Keratinocyte (primary cell): ENCODE results near the gene HLA-DPA1. TPM values are rescaled to one million over a fixed set of nuclear protein-coding genes. Genes with fewer than 3 reads are reported as not detected.

Source experiments
- DNase-seq: peaks from one replicate; pipeline ENCODE4 v3.0.0-alpha.2; 2011; ENCODE audit warnings: low read depth, missing footprints, low spot score
- FAIRE-seq: peaks from 2 replicates; lab custom pipeline; 2011; peaks lifted over from hg19 to GRCh38; lab: Jason Lieb, UNC
- H2AFZ ChIP-seq: 2 replicates; pipeline ENCODE4 v1.6.0; 2012; ENCODE audit warnings: low read length, control low read depth, inconsistent platforms; ENCODE audit not compliant: control insufficient read depth
- H3K27ac ChIP-seq: 2 replicates; pipeline ENCODE4 v1.5.1; 2011; ENCODE audit warnings: low read length; ENCODE audit not compliant: control insufficient read depth, insufficient read depth
- H3K27me3 ChIP-seq: 3 replicates; pipeline ENCODE4 v1.6.0; 2011; ENCODE audit warnings: low read length; ENCODE audit not compliant: control insufficient read depth, insufficient read depth; ENCODE audit errors: extremely low read depth
- H3K36me3 ChIP-seq, 2 experiments: 2 replicates in 1 of 2; 3 replicates in 1 of 2; pipeline ENCODE4 v1.5.1; 2011; ENCODE audit warnings: low read length in 2 of 2, mild to moderate bottlenecking in 1 of 2; ENCODE audit not compliant: control insufficient read depth in 2 of 2, insufficient read depth in 2 of 2; ENCODE audit errors: extremely low read depth in 1 of 2
- H3K4me1 ChIP-seq: 3 replicates; pipeline ENCODE4 v1.5.1; 2011; ENCODE audit warnings: low read length; ENCODE audit not compliant: control insufficient read depth, insufficient read depth; ENCODE audit errors: extremely low read depth
- H3K4me2 ChIP-seq: 3 replicates; pipeline ENCODE4 v1.6.0; 2011; ENCODE audit warnings: low read depth, low read length; ENCODE audit not compliant: control insufficient read depth, insufficient read depth; ENCODE audit errors: extremely low read depth
- H3K4me3 ChIP-seq, 3 experiments: fragments of 200-600 bp in 1 of 3; sonication (generic) in 1 of 3; 2 replicates in 2 of 3; 3 replicates in 1 of 3; pipeline ENCODE4 v1.5.1; 2011 to 2016; ENCODE audit warnings: low read length in 3 of 3, mild to moderate bottlenecking in 3 of 3, control low read depth in 2 of 3, inconsistent platforms in 1 of 3, low read depth in 1 of 3, mixed read lengths in 1 of 3, mixed run types in 1 of 3, moderate library complexity in 1 of 3; ENCODE audit not compliant: control insufficient read depth in 2 of 3, insufficient read depth in 2 of 3; ENCODE audit errors: extremely low read depth in 1 of 3
- H3K79me2 ChIP-seq: 2 replicates; pipeline ENCODE4 v1.6.0; 2012; ENCODE audit warnings: low read length; ENCODE audit not compliant: control insufficient read depth, insufficient read depth
- H3K9ac ChIP-seq: 3 replicates; pipeline ENCODE4 v1.6.0; 2011; ENCODE audit warnings: low read length; ENCODE audit not compliant: control insufficient read depth, insufficient read depth; ENCODE audit errors: extremely low read depth
- H3K9me1 ChIP-seq: 3 replicates; pipeline ENCODE4 v1.6.0; 2011; ENCODE audit warnings: low read length; ENCODE audit not compliant: control insufficient read depth, insufficient read depth; ENCODE audit errors: extremely low read depth
- H3K9me3 ChIP-seq: 2 replicates; pipeline ENCODE4 v1.5.1; 2012; ENCODE audit warnings: low read depth, low read length; ENCODE audit not compliant: control insufficient read depth
- H4K20me1 ChIP-seq: 3 replicates; pipeline ENCODE4 v1.6.0; 2011; ENCODE audit warnings: low read length; ENCODE audit not compliant: control insufficient read depth, insufficient read depth; ENCODE audit errors: extremely low read depth
- CTCF ChIP-seq, 3 experiments: IDR thresholded peaks in 1 of 3; conservative IDR thresholded peaks in 1 of 3; optimal IDR thresholded peaks in 1 of 3; 2 replicates in 2 of 3; 3 replicates in 1 of 3; pipeline versions ENCODE3 to v1.5.1; 2011; ENCODE audit warnings: low read length in 3 of 3, mild to moderate bottlenecking in 3 of 3, moderate library complexity in 2 of 3, control low read depth in 1 of 3, inconsistent platforms in 1 of 3; ENCODE audit not compliant: insufficient read depth in 2 of 3; ENCODE audit errors: extremely low read depth in 1 of 3
- EZH2 ChIP-seq: IDR thresholded peaks from one replicate; pipeline ENCODE4 v1.6.1; 2012; ENCODE audit warnings: inconsistent platforms, mild to moderate bottlenecking, low read length, moderate library complexity
- dilution Hi-C: fragments of 300-500 bp; cut with MboI; formaldehyde crosslinking; loops from one replicate; pipeline ENCODE4 v1.7.0; 2020; ENCODE audit warnings: low sequenced_read_pairs; ENCODE audit not compliant: extremely low pct_ligation_motif_present
- polyA plus RNA-seq, 5 experiments: library from polyadenylated mRNA; depleted of rRNA in 3 of 5; stranded (reverse) in 3 of 5; stranded (forward) in 1 of 5; unstranded in 1 of 5; fragments of >200 nt; gene quantifications; 1 replicate in 1 of 5; 2 replicates in 3 of 5; 3 replicates in 1 of 5; pipeline versions ENCODE4 v1.2.1 to v1.2.3, GENCODE V29; 2011 to 2012; ENCODE audit warnings: missing spikeins in 2 of 5, low read depth in 1 of 5, low replicate concordance in 1 of 5

Gene HLA-DPA1
- polyA plus RNA-seq, 1 donor (not counting 4 experiments of a cell fraction or from before 2014, with no cell fraction given), result 0.09 TPM

GRCh38 chr6:33120001-33120400, 46.6 kb upstream of the HLA-DPA1 start:
- Histone ChIP-seq H3K9ac (no peak overlapping the region), H3K9me3 (no peaks in the 10 kb centered on the region), H3K4me2 (no peak overlapping the region), H3K4me1 (no peaks in the 10 kb centered on the region), H3K9me1 (no peaks in the 10 kb centered on the region), H4K20me1 (no peaks in the 10 kb centered on the region), H3K36me3 (no peaks in the 10 kb centered on the region), H3K27ac (no peak overlapping the region), H3K27me3 (peaks cover 33% of the 10 kb centered on the region), H2AFZ (no peak overlapping the region), H3K79me2 (no peaks in the 10 kb centered on the region), H3K4me3 (no peak overlapping the region)
- FAIRE-seq, result no peak
- dilution Hi-C loops, result no loop called here
- TF ChIP-seq CTCF (optimal IDR thresholded peaks at IDR 0.05 in 1 of 3, IDR thresholded peaks at IDR 0.05 in 1 of 3, conservative IDR thresholded peaks at IDR 0.05 in 1 of 3; ENCODE audit: extremely low read depth in 1 of 3, insufficient read depth in 2 of 3, low read length in 3 of 3) (no peak), EZH2 (no peak)
- no peak for DNase-seq

GRCh38 chr6:33118525-33119123, 45.2 kb upstream of the HLA-DPA1 start:
- no peaks in the 10 kb centered on the region for H3K4me1 ChIP-seq
- no peak overlapping the region for H3K27ac ChIP-seq
- no peak overlapping the region for H3K4me2 ChIP-seq
- H4K20me1 ChIP-seq, result no peaks in the 10 kb centered on the region
- H2AFZ ChIP-seq, result no peak overlapping the region
- FAIRE-seq, result peak; percentile 70
- dilution Hi-C loops, result no loop called here
- H3K36me3 ChIP-seq, result no peaks in the 10 kb centered on the region
- TF ChIP-seq CTCF (optimal IDR thresholded peaks at IDR 0.05 in 1 of 3, IDR thresholded peaks at IDR 0.05 in 1 of 3, conservative IDR thresholded peaks at IDR 0.05 in 1 of 3; ENCODE audit: extremely low read depth in 1 of 3, insufficient read depth in 2 of 3, low read length in 3 of 3) (peak in 2 of 3 experiments; percentile 32 to 58), EZH2 (no peak)
- H3K79me2 ChIP-seq, result no peaks in the 10 kb centered on the region
- no peak overlapping the region for H3K9ac ChIP-seq
- no peaks in the 10 kb centered on the region for H3K9me1 ChIP-seq
- peaks cover 37% of the 10 kb centered on the region for H3K27me3 ChIP-seq
- no peaks in the 10 kb centered on the region for H3K9me3 ChIP-seq
- H3K4me3 ChIP-seq, result no peak overlapping the region
- no peak for DNase-seq
